MM.1S (cell line): ENCODE measurements around the gene LRCH1.

Source experiments
- DNase-seq: peaks from one replicate; pipeline ENCODE4 v3.0.0-alpha.2; 2015
- H2AFZ ChIP-seq: fragments of 300-600 bp; sonication (generic); 2 replicates; pipeline ENCODE4 v1.6.0; 2016; ENCODE audit warnings: antibody characterized with exemption, low read length
- H3F3A ChIP-seq: fragments of 300-600 bp; sonication (generic); 2 replicates; pipeline ENCODE4 v1.6.1; 2016; ENCODE audit warnings: mild to moderate bottlenecking, antibody characterized with exemption, low read length, moderate library complexity, mixed read lengths; ENCODE audit not compliant: insufficient read depth
- H3K27ac ChIP-seq: fragments of 300-600 bp; sonication (generic); 2 replicates; pipeline ENCODE4 v1.5.1; 2016; ENCODE audit warnings: mild to moderate bottlenecking, low read length
- H3K27me3 ChIP-seq: fragments of 300-600 bp; sonication (generic); replicated peaks from 2 replicates; pipeline ENCODE4 v1.6.0; 2016; ENCODE audit warnings: low read length; ENCODE audit not compliant: insufficient read depth
- H3K36me3 ChIP-seq: fragments of 300-600 bp; sonication (generic); replicated peaks from 2 replicates; pipeline ENCODE4 v1.6.1; 2016; ENCODE audit warnings: mild to moderate bottlenecking, low read length, mixed read lengths; ENCODE audit not compliant: insufficient read depth
- H3K4me1 ChIP-seq: fragments of 300-600 bp; sonication (generic); 2 replicates; pipeline ENCODE4 v1.6.1; 2016; ENCODE audit warnings: low read length, mixed read lengths
- H3K4me2 ChIP-seq: fragments of 300-600 bp; sonication (generic); 2 replicates; pipeline ENCODE4 v1.6.0; 2016; ENCODE audit warnings: low read depth, low read length
- H3K4me3 ChIP-seq: fragments of 300-600 bp; sonication (generic); 2 replicates; pipeline ENCODE4 v1.5.1; 2016; ENCODE audit warnings: low read length, mixed read lengths
- H3K79me2 ChIP-seq: fragments of 300-600 bp; sonication (generic); 2 replicates; pipeline ENCODE4 v1.6.1; 2016; ENCODE audit warnings: mixed run types, low read length, mixed read lengths
- H3K9ac ChIP-seq: fragments of 300-600 bp; sonication (generic); 2 replicates; pipeline ENCODE4 v1.6.1; 2016; ENCODE audit warnings: low read length, mixed read lengths
- H3K9me2 ChIP-seq: fragments of 300-600 bp; sonication (generic); replicated peaks from 2 replicates; pipeline ENCODE4 v1.6.1; 2016; ENCODE audit warnings: mild to moderate bottlenecking, low read length, mixed read lengths; ENCODE audit not compliant: insufficient read depth
- H3K9me3 ChIP-seq: fragments of 300-600 bp; sonication (generic); replicated peaks from 2 replicates; pipeline ENCODE4 v1.6.1; 2016; ENCODE audit warnings: mild to moderate bottlenecking, low read length, mixed read lengths; ENCODE audit not compliant: insufficient read depth
- H4K20me1 ChIP-seq: fragments of 300-600 bp; sonication (generic); 2 replicates; pipeline ENCODE4 v1.6.1; 2016; ENCODE audit warnings: mild to moderate bottlenecking, low read length, moderate library complexity, mixed read lengths; ENCODE audit not compliant: insufficient read depth
- CTCF ChIP-seq: fragments of 300-600 bp; sonication (generic); IDR thresholded peaks from 2 replicates; pipeline ENCODE4 v1.5.1; 2016; ENCODE audit warnings: antibody characterized with exemption, low read length, mixed read lengths
- EZH2 ChIP-seq: fragments of 300-600 bp; sonication (generic); optimal IDR thresholded peaks from 2 replicates; pipeline ENCODE3; 2017; ENCODE audit warnings: low read depth, mild to moderate bottlenecking, antibody characterized with exemption, low read length, mixed read lengths
- EZH2phosphoT487 ChIP-seq: fragments of 300-600 bp; sonication (generic); IDR thresholded peaks from 2 replicates; pipeline ENCODE4 v1.6.1; 2018; ENCODE audit warnings: antibody characterized with exemption, low read length

Gene LRCH1

DNA sequence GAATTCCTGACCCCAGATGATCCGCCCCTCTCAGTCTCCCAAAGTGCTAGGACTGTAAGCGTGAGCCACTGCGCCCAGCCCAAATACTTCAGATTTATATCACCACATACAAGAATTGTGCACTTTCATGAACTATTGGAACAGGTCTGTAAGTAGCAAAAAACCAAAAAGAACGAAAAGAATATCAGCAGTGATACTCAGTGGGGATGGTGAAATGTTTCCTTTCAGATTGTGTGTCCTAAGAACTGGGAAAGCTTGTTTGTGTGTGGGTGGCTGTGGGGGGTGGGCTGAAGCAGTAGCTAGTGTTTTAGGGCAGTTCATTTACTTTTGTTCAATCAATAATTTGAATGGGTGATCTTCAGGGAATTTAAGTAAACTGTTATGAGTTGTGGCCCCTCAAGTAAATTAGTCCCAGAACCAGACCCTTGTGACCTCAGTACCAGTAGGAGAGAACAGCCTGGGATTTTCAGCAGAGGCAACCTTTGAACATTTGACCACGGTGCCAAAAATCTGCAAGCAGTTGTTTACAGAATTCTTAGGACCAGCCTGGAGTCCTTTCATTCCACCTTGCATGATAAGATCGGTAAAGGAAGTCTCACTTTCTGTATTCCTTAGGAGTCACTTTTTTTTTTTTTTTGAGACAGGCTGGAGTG is 106.6 kb downstream of the LRCH1 start:
- H2AFZ ChIP-seq: no peak overlapping the region
- H3K9me2 ChIP-seq: no peaks in the 10 kb centered on the region
- no peaks in the 10 kb centered on the region for H3F3A ChIP-seq
- no peaks in the 10 kb centered on the region for H3K36me3 ChIP-seq
- H3K27me3 ChIP-seq: no peaks in the 10 kb centered on the region
- H3K9ac ChIP-seq: no peak overlapping the region
- H4K20me1 ChIP-seq: no peaks in the 10 kb centered on the region
- H3K4me2 ChIP-seq: no peak overlapping the region
- H3K4me1 ChIP-seq: no peaks in the 10 kb centered on the region
- no peak overlapping the region for H3K27ac ChIP-seq
- no peaks in the 10 kb centered on the region for H3K79me2 ChIP-seq
- DNase-seq: no peak
- TF ChIP-seq EZH2phosphoT487 (no peak), CTCF (no peak), EZH2 (no peak)
- H3K9me3 ChIP-seq: no peaks in the 10 kb centered on the region
- H3K4me3 ChIP-seq: no peak overlapping the region

DNA sequence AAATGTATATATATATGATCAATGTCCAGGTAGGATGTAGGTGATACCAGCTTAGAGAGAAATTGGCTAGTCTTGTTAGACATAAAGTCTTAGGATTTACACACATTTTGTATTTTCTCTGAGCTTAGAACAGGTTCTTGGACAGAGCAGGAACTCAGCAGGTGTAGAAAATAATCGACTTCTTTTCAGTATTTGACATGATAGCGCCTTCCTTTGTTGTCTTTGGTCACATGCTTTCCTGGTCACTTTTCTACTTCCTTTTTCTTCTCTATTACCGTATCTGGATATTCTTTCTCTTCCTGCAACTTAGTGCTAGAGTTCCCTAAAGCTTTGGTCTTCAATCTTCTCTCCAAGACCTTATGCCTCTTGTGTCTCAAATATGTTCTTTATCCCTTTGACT is 107.4 kb downstream of the LRCH1 start:
- H3K4me2 ChIP-seq: no peak overlapping the region
- no peak overlapping the region for H2AFZ ChIP-seq
- H4K20me1 ChIP-seq: no peaks in the 10 kb centered on the region
- H3K27me3 ChIP-seq: no peaks in the 10 kb centered on the region
- H3K9me3 ChIP-seq: no peaks in the 10 kb centered on the region
- no peak overlapping the region for H3K4me3 ChIP-seq
- TF ChIP-seq EZH2: no peak
- TF ChIP-seq CTCF: no peak
- TF ChIP-seq EZH2phosphoT487: no peak
- no peaks in the 10 kb centered on the region for H3K9me2 ChIP-seq
- no peaks in the 10 kb centered on the region for H3F3A ChIP-seq
- H3K4me1 ChIP-seq: no peaks in the 10 kb centered on the region
- H3K9ac ChIP-seq: no peak overlapping the region
- H3K79me2 ChIP-seq: no peaks in the 10 kb centered on the region
- no peak for DNase-seq
- no peak overlapping the region for H3K27ac ChIP-seq
- no peaks in the 10 kb centered on the region for H3K36me3 ChIP-seq

DNA sequence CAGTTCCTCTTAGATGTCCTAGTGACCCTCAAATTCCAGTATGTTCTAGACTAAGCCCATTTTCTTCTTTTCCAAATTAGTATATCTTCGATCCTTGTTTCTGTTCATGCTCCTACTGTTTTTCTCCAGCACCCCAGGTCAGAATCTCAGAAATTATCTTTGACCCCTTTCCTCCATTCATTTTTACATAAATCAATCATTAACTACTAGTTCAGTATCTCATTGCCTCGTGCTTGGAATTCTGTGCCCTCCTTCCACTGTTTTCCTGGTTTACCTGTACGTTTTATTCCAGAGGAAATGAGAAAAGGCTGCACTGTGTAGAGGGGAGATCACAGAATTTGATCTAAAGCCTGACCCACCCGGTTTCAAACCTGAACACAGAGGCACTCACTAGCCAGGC is 107.9 kb downstream of the LRCH1 start:
- H3K9me3 ChIP-seq: no peaks in the 10 kb centered on the region
- no peak overlapping the region for H3K4me3 ChIP-seq
- no peaks in the 10 kb centered on the region for H3K36me3 ChIP-seq
- H3K9me2 ChIP-seq: no peaks in the 10 kb centered on the region
- no peaks in the 10 kb centered on the region for H3K79me2 ChIP-seq
- no peaks in the 10 kb centered on the region for H3F3A ChIP-seq
- H3K9ac ChIP-seq: no peak overlapping the region
- no peak overlapping the region for H2AFZ ChIP-seq
- no peak for DNase-seq
- no peak for TF ChIP-seq CTCF
- no peak for TF ChIP-seq EZH2phosphoT487
- no peak for TF ChIP-seq EZH2
- H3K4me2 ChIP-seq: no peak overlapping the region
- H3K27ac ChIP-seq: no peak overlapping the region
- H3K4me1 ChIP-seq: peaks cover 3% of the 10 kb centered on the region; the same call in 1 of the 2 replicates
- no peaks in the 10 kb centered on the region for H4K20me1 ChIP-seq
- no peaks in the 10 kb centered on the region for H3K27me3 ChIP-seq
